GM18526 (cell line): ENCODE data around the gene CERK.

ENCODE experiments used
- POLR2A ChIP-seq: IDR thresholded peaks from 3 replicates; pipeline ENCODE4 v1.6.1; 2011; ENCODE audit not compliant: insufficient read length; ENCODE audit errors: extremely low read depth

The CERK gene

DNA sequence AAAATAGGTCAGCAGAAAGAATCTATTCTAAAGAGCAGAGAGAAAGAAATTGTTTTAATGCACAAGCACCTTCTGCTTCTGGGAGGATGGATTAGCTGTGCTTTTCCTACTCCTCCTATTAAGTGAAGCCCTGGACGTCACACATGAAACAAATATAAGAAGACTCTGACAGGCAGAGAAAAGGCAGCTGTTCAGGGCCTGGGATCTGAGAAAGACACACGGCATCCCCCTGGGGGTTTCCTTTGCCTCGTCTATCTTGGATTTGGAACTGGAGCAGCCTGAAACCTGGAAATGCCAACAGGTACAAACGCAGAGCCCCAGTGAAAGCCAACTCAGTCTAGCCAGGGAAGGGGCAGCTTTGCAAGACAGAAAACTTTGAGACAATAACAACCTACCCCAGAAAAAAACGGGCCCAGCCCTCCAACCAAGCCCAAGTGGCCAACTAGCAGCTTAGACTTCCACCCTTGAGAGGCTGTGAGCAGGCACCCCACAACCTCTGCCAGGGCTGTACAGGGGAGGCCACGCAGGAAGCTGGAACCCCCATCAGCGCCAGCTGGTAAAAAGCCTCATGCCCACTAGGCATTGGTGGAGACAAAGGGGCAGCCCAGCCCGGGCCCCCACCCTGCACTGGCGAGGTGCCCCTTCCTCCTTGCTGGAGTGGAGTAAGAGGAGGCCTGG lies 7.3 kb downstream of the CERK start:
- no peak for TF ChIP-seq POLR2A

DNA sequence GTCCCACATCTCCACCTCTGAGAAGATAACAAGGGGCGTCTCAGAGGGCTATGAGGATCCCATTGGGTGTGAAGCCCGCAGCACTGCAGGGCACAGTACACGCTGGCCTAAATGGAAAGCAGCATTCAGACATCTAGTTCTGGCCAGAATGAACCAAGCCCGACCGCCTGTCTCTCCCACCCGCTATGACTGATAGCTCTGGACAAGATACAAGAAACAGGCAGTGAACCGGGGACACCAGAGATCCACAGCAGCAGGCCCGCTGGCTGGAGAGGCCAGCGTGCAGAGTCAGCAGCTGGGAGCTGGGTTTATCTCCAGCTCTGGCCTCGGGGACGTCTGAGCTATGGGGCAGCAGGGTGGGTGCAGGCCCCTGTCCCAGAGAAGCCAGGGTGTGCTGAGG lies 9.6 kb downstream of the CERK start:
- no peak for TF ChIP-seq POLR2A

DNA sequence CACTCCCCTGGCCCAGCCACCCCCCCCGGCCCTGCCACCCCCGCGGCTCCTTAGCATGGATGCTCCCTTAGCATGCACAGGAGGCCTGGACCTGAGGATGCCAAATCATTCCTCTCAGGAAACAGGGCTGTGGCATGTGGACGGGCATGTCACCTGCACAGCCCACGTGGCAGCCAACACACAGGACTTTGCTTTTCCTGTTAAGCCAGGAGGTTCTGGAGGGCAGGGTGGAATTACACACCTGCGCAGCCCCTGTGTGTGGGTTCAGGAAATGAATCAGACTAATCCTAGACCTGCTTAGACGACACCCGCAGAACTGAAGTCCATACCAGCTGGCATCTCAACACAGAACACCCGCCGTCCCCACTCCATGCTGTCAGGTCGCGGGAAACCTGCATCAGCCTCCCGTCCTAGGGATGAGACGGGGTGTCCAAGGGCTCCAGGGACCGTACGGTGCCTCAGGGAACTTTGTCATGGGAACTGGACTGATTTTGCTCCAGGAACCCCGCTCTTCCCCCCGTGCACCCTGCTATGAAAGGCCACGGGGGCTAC lies 10.2 kb downstream of the CERK start:
- TF ChIP-seq POLR2A, result no peak

DNA sequence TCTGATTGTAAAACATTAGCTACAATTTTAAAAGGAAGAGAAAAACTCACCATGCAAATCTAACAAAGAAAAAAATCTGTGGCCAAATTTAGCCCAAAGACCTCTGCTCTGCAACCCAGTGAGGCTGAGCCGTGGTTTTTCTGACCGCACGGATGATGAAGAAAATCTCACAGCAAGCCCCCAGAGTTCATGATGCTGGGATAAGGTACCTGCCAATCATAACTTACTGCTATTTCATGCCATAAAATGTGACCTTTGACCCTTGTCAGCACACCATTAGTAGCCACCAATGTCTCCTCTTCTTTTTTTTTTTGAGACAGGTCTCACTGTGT lies 11.1 kb downstream of the CERK start:
- no peak for TF ChIP-seq POLR2A

DNA sequence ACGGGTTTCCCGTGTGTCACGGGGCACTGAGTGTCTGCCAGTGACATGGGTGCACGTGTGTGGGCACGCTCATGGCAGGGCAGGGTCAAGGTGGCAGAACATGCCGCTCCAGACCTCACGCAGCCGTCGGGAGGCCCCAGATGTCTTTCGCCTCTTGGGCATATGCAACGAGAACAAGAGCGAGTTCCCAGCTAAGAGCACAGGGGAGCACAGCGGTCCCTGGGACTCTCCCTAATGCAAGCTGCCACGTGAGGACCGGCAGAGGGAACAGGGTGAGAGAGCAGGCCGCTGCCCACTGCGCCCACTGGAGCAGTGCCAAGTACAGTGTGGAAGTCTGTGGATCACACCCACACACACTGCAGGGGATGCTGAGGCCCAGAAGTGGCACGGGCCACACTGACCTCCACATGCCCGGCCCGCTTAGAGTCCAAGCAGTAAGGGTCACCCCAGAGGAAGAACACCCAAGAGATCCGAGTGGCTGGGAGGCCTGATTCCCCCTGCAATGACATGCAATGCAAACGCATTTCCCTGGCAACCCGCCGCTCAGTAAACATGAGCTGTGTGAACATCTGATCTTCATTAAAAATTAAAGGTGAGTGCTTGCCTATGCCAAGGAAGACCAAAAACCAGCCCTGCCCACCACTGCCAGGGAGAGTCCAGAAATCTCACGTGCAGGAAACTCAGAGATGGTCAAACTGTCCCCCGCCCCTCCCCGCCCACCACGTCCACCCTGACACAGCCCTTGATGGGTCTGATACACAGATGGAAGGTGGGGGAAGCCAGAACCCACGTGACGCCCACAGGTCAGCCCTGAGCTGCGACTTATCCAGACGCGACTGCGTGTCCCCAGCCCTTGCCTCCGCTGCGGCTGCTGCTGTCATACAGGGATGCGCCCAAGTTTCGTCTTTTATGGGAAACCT lies 11.7 kb downstream of the CERK start:
- no peak for TF ChIP-seq POLR2A

DNA sequence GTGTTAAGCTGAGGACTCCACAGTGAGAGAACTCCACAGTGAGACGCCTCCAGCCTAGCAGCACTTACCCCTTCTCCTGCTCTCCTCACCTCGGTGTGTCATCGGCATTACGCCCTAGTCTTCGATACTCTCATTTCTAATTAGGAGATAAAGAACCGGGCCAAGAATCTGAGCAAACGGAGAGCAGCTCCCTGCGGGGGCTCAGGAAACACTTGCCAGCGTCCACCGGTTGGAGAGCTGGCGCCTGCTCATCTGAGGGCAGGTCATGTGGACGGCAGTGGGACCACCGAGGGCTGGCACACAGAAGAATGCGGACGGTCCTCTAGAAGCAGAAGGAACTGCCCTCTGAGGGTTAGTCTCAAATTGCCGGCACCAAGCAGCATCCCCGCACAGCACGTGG lies 13.0 kb downstream of the CERK start:
- TF ChIP-seq POLR2A, result no peak

DNA sequence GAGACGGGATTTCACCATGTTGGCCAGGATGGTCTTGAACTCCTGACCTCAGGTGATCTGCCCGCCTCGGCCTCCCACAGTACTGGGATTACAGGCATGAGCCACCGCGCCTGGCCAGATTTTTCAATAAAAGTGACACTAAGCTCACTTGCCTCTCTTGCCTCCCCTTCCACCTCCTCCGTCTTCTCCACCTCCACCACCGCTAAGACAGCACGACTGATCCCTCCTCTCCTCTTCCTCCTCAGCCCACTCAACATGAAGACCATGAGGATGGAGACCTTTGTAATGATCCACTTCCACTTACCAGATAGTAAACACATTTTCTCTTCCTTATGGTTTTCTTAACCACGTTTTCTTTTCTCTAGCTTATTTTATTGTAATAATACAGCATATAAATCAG lies 14.2 kb downstream of the CERK start:
- no peak for TF ChIP-seq POLR2A

DNA sequence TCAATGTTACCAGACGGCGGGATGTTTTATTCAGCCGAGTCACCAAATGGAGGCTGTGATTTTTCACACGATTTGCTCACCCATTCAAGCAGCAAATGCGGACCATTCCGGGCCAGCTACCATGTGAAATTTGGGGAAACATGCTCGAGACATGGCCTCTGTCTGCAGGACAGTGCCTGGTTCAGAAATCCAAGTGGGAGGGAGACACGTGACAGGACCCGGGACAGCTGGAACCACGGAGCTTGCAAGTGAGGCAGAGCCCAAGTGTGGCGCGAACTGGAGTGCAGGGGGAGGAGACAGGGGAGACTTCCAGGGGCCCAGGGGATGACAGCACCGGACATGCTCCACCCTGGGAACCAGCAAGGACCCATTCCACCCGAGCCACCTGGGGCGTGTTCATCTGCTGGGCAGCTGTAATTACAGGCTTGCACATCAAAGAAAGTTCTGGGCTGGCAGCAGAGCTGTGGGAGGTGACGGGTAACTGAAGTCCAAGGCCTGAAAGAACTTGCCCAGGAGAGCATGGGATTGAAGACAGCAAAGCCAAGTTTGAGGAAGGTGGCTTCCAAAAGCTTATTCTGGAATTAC lies 16.5 kb downstream of the CERK start:
- TF ChIP-seq POLR2A, result no peak

DNA sequence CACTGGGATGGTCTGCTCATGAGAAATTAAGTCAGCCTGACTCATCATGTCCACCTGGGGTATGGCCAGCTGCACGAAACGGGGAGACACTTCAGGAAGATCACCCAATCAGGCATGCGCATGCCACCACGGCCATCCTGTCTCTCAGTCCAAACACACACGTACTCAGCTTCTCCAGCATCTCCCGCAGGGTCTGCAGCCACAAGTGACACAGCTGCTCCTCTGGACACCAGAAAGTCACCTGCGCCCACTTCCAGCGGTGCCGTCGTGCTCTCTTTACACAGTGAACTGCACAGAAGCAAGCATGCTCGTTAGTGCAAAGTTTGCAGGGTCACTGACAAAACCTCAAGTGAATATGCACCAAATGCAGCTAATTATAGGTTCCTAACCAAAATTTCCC lies 18.1 kb downstream of the CERK start:
- no peak for TF ChIP-seq POLR2A

DNA sequence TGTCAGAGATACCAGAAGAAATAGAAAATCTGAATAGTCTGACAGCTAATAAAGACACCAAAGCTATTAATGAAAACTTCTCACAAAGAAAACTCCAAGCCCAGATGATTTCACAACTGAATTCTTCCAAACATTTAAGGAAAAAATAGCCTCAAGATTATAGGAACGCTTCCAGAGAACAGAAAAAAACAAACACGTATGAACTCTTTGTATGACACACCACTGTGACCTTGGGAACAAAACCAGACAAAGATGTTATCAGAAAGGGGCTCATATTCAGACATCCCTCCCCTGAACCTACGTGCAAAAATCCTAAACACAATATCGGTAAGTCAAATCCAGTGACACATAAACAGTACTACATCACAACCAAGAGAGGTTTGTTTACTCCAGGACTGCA lies 23.5 kb downstream of the CERK start:
- no peak for TF ChIP-seq POLR2A

DNA sequence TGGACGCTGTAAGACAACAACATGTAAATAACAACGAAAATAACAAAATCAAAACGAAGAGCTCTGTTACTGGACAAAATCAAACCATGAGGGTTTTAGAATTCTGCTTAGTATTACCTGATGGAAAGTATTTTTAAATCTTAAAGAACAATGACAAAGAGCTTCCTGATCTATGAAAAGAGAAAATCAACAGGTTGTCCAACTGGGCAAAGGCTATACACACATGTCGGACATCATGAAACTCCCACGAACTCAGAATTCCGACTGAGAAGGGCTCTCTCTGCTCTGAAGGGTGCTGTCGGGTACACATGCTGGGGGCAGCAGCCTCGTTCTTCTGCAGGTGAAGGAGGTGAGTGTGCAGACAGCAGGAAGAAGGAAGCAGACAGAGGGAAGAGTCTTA lies 25.8 kb downstream of the CERK start:
- no peak for TF ChIP-seq POLR2A

DNA sequence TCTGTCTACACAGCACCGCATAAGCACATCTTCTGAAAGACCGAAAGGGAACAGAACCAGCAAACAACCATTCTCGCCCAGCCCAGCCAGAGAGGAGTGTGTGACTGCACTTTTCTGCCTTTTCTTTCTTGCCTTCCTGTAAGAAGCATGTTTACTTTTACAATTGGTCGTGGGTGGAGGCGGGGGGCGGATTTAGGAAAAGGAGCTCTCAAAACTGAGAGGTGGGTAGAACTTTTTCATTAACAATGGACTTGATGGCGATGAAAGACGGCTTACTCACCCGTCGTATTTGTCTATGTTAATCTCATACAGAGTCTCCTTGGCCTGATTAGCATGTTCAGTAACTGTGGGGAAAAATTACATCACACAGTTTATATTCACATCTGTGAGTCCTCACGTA lies 27.2 kb downstream of the CERK start:
- no peak for TF ChIP-seq POLR2A

DNA sequence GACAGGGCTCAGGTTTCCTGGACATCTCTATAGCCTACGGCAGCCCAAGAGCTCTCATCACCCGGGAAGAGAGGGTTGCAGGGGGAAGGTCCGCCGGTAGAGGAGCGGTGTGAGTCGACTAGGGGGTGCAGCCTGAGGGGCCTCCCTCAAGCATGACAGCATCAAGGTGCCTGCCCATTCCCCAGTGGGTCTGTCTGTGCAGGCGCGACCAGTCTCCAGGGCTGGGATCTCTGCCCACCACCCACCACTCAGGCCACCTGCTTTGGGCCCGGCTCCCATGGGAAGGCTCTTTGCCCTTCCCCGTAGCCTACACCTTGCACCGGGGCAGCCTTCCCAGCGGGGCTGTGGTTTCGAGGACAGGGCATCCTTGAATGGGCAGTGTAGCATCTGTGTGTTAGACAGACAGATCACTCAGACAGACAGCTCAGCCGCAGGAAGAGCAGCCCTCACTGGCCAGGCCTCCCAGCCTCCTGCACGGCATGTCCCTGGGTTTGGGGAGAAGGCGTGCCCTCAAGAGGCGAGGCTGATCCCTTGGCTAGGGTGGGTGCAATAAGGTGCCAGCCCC lies 29.2 kb downstream of the CERK start:
- no peak for TF ChIP-seq POLR2A

DNA sequence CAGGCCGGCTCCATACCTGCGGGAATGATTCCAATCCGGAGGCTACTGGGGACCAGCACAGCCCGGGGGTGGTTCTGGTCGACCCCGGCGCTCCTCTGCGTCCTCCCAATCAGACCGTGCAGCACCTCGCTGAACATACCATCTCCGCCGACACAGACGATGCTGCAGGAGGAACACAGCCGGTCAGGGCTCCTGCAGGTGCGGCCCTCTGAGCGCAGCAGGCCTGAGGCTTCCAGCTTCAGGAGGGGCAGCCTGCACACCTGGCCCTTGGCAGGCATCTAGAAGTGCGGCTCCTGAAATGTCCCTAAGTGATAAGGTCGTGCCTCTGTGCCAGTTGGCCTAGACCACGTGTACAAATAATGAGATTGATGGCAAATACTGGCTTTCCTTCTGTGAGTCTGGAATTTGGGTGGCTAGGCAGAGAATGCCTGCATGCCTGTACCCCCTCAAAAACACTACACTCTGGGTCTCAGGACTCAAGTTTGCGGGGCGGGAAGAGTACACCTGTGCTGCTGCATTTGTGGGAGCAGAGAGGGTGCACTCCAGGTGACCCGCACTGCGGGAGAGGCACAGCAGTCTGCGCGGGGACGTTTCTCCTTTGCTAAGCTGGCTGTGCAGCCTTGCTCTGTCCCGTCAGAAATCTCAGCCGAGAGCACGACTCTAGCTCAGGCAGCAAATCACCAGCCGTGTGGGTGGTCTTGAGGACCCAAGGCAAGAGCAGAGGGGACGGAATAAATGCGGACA lies 30.1 kb downstream of the CERK start:
- no peak for TF ChIP-seq POLR2A

DNA sequence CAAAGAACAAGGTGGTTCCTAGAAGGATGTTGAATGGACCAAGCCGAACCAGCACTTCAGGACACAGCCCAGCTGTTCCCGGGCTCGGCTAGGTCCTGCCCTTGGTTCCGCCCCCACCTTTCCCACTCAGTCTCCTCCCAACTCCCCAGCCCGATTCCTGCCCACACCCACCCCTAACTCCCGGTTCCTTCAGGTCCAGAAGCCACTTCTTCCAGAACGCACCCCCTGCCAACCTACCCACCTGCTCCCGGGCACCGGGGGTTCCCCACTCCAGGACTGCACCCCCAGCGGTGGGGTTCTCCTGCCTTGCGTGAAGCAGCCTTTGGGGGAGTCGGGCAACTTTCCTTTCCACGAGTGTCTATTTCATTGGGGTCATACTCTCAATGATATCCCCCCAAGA lies 30.7 kb downstream of the CERK start:
- TF ChIP-seq POLR2A, result no peak
